Brain pericyte (primary cell): ENCODE measurements around the gene PKIB.
"Not testable (repeated sequence)": the region's sequence is repeated elsewhere in the genome, so short reads cannot be mapped to it uniquely, and the experiment has no call there.

Source experiments
- DNase-seq: peaks from one replicate; pipeline ENCODE4 v3.0.0-alpha.2; 2012; ENCODE audit warnings: low read depth, low spot score

Gene PKIB

GRCh38 chr6:122710908-122711635 lies 100.9 kb downstream of the PKIB start:
- no peak for DNase-seq

DNA sequence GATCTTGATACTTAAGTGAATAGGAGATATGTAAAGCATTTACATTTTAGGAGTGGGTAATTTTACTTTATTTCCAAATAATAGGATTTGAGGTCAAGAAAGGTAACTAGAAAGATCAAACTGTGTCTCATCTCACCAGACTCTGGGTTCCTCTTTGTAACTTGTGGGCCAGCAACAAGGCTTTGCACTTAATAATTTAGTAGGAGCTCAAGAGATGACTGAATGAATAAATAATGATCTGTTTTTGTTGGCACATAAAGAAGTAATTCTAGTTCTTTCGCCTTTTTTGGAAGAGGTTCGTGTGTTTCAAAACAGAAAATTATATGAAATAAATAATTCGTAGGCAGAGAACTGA lies 101.9 kb downstream of the PKIB start:
- no peak for DNase-seq

- peak; percentile 51 for DNase-seq
These were observed 102.4 kb downstream of the PKIB start for GRCh38 chr6:122712448-122713137.

DNA sequence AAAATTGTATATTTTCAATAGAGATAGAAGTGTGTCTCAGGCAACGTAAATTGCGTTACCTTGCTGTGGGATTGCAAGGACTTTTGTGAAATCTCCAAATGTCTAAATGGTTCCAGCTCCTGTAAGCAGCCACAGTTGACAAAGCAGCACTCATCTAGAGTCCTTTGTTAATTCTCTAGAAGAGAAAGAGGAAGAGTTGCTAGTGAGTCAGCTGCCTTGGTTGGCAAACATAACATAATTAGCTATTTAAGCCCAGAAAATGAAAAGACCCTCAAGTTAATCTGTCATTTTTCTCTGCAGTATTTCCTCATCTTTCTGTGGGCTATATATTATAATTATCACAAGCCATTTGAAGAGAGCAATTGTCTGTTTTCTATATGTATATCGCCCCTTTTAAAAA lies 102.9 kb downstream of the PKIB start:
- no peak for DNase-seq

DNA sequence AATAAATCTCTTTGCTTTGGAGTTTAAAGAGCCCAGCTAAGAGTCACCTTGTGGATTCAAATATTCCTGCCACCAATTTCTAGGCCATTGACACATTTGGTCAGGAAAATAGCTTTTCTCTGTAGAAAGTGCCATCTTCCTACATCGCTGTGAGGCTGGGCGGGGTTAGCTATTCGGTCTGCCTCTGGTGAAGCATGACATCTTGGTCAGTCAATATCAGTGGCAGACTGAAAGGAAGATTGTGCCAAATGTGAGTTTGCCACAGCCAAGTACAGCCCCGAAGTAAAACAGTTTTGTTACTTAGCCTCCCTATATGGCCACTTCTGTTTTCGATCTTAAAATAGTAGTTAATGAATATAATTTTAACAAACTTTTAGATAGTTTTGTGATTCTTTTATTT lies 103.9 kb downstream of the PKIB start:
- DNase-seq: no peak

GRCh38 chr6:122715725-122716124 lies 105.5 kb downstream of the PKIB start:
- no peak for DNase-seq

- DNase-seq: no peak
These were observed 107.1 kb downstream of the PKIB start for GRCh38 chr6:122717350-122717749.

DNA sequence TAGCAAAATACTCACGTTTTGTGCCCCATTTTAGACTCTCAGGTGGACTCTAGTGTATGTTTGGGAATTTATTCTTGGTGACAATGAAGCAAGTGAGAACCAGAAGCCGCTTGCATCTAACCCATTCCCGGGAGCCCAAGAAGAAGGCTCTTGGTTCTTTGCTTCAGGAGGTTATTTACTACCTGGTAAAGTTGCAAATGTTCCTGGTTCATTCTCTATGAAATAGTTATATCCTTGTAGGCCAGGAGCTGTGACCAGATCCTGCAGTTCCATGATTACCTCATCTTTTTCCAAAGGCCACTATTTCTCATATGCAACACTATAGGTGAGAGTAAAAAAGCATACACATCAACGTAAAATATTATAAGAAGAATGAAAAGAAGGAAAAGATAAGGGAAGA lies 108.4 kb downstream of the PKIB start:
- no peak for DNase-seq

DNA sequence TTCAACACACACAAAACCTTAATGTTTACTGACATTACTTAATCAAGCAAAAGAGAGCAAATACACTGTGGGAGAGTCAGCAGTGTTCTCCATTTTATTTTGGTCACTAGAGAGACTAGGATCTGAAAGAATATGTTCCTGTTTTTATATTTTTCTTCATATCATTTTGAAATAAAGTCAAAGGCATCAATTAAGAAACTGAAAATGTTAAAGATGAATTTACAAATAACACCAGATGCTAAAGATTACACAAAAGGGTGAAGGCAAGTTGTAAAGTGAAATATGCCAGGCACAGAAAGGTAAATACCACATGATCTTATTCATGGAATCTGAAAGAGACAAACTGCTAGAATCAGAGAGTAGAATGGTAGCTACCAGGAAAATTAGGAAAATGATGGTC lies 109.0 kb downstream of the PKIB start:
- no peak for DNase-seq

GRCh38 chr6:122722746-122723145 lies 112.5 kb downstream of the PKIB start:
- DNase-seq: no peak

DNA sequence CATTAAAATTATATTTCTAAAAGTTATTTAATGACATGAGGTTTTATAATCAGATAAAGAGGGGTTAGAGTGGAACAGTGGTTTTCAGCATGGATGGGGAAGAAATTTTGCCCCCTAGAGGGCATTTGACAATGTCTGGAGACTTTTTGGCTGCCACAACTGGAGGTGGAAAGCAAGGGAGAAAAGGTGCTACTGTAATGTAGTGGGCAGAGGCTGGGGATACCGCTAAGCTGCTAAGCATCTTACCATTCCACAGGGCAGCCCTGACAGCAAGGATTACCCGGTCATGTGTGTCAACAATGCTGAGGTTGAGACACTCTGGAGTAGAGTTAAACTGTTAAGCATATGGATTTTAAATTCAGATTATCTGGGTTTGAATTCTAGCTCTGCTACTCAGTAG lies 116.4 kb downstream of the PKIB start:
- DNase-seq: no peak

DNA sequence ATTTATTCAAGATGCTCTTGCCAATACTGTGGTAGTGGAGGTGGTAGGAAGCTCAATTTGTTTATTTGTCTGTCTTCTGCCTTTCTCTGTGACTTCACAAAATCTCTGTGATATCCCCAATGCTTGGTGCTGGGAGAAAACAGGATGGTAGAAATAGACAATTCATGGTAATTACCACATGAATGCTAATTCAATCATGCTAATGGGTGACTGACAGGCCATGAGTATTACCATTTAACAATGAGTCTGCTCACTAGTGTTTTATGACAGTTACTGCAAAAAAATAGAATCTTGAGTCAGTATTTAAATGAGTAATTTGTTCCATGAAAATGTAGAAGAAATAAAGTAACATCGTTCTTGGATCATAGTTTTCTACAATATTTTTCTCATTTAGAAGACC lies 117.0 kb downstream of the PKIB start:
- no peak for DNase-seq

GRCh38 chr6:122730334-122730733 lies 120.1 kb downstream of the PKIB start:
- no peak for DNase-seq

DNA sequence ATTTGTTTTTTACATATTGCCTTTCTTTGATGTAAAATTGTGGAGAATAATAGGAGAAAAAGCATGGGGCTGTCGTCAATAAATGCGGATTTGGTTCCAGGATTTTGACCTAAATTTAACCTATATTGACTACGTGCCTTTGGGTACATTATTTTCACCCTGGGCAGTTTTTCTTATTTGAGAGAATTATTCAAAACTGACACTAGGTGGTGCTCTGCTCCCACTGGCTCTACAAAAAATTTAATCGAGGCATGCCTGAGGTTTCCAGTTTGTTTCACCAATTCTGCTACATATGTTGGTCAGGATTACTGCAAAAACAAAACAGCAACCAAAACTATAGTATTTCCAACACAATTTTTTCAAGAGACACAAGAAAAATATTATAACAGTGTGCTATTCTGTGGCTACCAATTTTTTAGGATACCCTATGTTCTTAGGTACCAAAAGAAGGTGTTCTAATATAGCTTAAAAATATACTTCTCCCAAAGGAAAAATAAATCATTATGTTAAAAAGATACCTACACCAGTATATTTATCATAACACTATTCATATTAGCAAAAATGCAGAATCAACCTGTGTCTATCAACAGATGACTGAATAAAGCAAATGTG lies 120.7 kb downstream of the PKIB start:
- DNase-seq: no peak

GRCh38 chr6:122733259-122733658 lies 123.1 kb downstream of the PKIB start:
- no peak for DNase-seq

GRCh38 chr6:122734529-122735395 lies 124.6 kb downstream of the PKIB start:
- DNase-seq: no peak

- no peak for DNase-seq
These were observed 125.4 kb downstream of the PKIB start for GRCh38 chr6:122735582-122735981.

GRCh38 chr6:122736163-122736562 lies 126.0 kb downstream of the PKIB start:
- DNase-seq: no peak

DNA sequence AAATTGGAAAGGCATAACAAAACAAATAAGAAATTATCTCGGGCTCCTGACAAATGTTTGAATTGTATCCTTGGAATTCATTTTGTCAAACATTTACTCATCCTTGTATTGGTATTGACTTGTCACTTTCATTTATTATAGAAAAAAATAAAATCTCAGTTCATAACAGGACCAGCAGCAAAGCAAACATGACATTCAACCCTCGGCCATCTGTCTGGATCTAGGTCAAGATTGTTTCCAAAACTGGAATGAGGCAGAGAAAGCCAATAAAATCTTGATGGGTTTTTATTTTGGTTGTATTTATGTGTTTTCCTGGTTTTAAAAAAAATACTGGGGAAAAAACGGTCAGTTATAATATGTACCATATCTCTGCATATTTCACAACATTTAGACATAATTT lies 126.4 kb downstream of the PKIB start:
- DNase-seq: no peak

DNA sequence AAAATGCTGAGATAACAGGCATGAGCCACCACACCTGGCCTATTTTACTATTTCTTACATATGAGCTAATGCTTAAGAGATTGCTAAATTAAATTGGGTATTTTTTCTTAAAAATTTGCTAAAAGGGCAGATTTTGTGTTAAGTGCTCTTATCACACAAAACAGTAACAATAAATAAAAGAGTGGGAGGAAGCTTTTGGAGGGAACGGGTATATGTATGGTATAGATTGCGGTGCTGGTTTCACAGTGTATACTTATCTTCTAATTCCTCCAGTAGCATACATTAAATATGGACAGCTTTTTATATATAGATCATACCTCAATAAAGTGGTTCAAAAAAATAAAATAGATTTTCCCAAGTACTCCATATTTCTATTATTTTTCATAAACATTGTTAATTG lies 129.9 kb downstream of the PKIB start:
- DNase-seq: no peak

DNA sequence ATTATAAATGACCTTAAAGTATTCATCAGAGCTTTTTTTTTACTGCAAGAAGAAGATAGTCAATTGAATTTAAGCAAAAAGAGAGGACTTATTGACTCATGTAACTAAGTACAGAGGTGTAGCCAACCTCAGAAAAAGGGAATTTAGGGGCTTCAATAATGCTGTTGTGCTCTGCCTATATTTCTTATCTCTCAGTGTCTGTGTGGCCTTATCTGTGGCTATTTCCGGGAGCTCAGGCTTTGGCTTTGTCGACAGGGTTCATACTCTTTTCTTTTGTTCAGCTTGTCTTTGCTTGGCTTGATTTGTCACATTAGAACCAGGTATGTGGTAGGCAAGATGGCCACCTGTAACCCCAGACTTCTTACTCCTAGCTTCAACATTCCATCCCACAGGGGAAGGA lies 130.7 kb downstream of the PKIB start:
- DNase-seq: no peak

- DNase-seq: not testable (repeated sequence)
These were observed 134.0 kb downstream of the PKIB start for GRCh38 chr6:122744247-122744646.
